ENCODE results near the gene COL4A6. TPM values are rescaled to one million over a fixed set of nuclear protein-coding genes. Genes with fewer than 3 reads are reported as not detected.

Gene COL4A6
- total RNA-seq, 1 experiment from 2014 or later, result 0.28 TPM

DNA sequence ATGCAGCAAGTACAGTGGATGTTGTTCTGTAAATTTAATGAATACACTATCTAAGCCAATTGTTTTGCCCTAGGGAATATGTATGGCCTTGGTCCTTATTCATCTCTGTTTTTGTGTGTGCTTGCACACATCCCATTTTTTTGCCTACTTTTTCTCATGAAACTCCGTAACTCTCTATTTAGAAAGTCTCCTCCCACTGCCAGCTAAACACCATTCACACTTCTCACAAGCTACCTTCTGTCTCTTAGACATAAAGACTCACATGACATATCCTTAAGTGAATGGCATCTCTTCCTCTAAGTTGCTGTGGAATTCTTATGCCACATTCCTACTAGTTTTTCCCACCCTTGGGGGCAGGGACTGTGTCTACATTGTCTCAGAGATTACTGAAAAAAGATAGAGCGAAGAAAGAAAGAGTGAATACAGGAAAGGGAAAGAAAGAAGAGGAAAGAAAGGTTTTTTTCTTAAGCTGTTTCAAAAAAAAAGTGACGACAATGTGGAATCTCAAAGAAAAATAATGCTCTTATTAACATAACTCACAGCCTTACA is 229.1 kb downstream of the COL4A6 start:
- ChIA-PET CTCF (no interaction called here), POLR2A (no interaction called here)
- intact Hi-C loops (cut with micrococcal nuclease; ENCODE audit: unreplicated experiment), result no loop called here
- Histone ChIP-seq H3K36me3 (ENCODE audit: control insufficient read depth, insufficient read depth, low read length) (no peaks in the 10 kb centered on the region), H3K4me3 (ENCODE audit: low read depth in 2 of 2, low read length in 2 of 2) (no peak overlapping the region), H3K27me3 (ENCODE audit: control insufficient read depth, insufficient read depth, low read length) (0 out of 2 replicates have a peak, but pooled peaks cover under 1% of the 10 kb centered on the region), H3K4me1 (ENCODE audit: control insufficient read depth, insufficient read depth, low read length) (no peaks in the 10 kb centered on the region), H3K27ac (ENCODE audit: low read length) (no peak overlapping the region), H3K9me3 (ENCODE audit: control insufficient read depth, insufficient read depth, low read depth, low read length) (no peaks in the 10 kb centered on the region)
- in situ Hi-C loops (cut with HindIII; ENCODE audit: low pct_unique_long_range_greater_than_20kb, low sequenced_read_pairs), result no loop called here
- DNase-seq (ENCODE audit: low read depth, low spot score) (no peak), ATAC-seq (no peak)
- TF ChIP-seq CTCF (IDR thresholded peaks at IDR 0.05) (no peak), POLR2AphosphoS5 (IDR thresholded peaks at IDR 0.05; ENCODE audit: low read depth, low read length) (no peak), TCF7L2 (IDR thresholded peaks at IDR 0.05; ENCODE audit: low read depth, low read length) (no peak), SIN3A (IDR thresholded peaks at IDR 0.05; ENCODE audit: borderline replicate concordance, insufficient read depth, low read depth, low read length) (no peak)
- TF ChIP-seq, protein P1, sequence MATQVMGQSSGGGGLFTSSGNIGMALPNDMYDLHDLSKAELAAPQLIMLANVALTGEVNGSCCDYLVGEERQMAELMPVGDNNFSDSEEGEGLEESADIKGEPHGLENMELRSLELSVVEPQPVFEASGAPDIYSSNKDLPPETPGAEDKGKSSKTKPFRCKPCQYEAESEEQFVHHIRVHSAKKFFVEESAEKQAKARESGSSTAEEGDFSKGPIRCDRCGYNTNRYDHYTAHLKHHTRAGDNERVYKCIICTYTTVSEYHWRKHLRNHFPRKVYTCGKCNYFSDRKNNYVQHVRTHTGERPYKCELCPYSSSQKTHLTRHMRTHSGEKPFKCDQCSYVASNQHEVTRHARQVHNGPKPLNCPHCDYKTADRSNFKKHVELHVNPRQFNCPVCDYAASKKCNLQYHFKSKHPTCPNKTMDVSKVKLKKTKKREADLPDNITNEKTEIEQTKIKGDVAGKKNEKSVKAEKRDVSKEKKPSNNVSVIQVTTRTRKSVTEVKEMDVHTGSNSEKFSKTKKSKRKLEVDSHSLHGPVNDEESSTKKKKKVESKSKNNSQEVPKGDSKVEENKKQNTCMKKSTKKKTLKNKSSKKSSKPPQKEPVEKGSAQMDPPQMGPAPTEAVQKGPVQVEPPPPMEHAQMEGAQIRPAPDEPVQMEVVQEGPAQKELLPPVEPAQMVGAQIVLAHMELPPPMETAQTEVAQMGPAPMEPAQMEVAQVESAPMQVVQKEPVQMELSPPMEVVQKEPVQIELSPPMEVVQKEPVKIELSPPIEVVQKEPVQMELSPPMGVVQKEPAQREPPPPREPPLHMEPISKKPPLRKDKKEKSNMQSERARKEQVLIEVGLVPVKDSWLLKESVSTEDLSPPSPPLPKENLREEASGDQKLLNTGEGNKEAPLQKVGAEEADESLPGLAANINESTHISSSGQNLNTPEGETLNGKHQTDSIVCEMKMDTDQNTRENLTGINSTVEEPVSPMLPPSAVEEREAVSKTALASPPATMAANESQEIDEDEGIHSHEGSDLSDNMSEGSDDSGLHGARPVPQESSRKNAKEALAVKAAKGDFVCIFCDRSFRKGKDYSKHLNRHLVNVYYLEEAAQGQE (IDR thresholded peaks at IDR 0.05; ENCODE audit: insufficient read depth in 1 of 2, low read depth in 2 of 2, low read length in 1 of 2), result no peak
- no TSS peak for BruUV-seq (replicated peaks)

DNA sequence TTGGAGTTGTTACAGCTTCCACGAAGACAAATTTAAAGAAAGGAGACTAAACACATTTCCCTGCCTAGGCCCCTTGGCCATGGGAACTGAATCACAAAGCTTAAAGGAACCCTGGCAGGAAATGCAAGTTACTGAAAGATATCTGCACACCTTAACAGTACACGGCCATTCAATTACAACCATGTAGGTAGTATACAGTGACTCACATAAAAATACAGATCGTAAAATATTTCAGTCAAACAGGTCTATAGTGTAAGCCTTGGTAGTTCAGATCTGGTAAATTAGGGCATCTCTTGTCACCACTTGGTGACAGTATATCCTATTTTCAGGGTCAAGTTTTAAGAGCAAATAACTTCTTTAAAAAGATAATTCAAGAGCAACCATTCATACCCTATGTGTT is 234.7 kb downstream of the COL4A6 start:
- intact Hi-C loops (cut with micrococcal nuclease; ENCODE audit: unreplicated experiment), result no loop called here
- DNase-seq (ENCODE audit: low read depth, low spot score) (no peak), ATAC-seq (no peak)
- Histone ChIP-seq H3K36me3 (ENCODE audit: control insufficient read depth, insufficient read depth, low read length) (no peaks in the 10 kb centered on the region), H3K9me3 (ENCODE audit: control insufficient read depth, insufficient read depth, low read depth, low read length) (no peaks in the 10 kb centered on the region), H3K27ac (ENCODE audit: low read length) (no peak overlapping the region), H3K4me3 (ENCODE audit: low read depth in 2 of 2, low read length in 2 of 2) (no peak overlapping the region), H3K27me3 (ENCODE audit: control insufficient read depth, insufficient read depth, low read length) (0 out of 2 replicates have a peak, but pooled peaks cover 3% of the 10 kb centered on the region), H3K4me1 (ENCODE audit: control insufficient read depth, insufficient read depth, low read length) (no peaks in the 10 kb centered on the region; the same call in 1 of the 2 replicates)
- no TSS peak for BruUV-seq (replicated peaks)
- CTCF ChIA-PET, result no interaction called here
- POLR2A ChIA-PET, result no interaction called here
- in situ Hi-C loops (cut with HindIII; ENCODE audit: low pct_unique_long_range_greater_than_20kb, low sequenced_read_pairs), result no loop called here
- TF ChIP-seq TCF7L2 (IDR thresholded peaks at IDR 0.05; ENCODE audit: low read depth, low read length) (no peak), POLR2AphosphoS5 (IDR thresholded peaks at IDR 0.05; ENCODE audit: low read depth, low read length) (no peak), CTCF (IDR thresholded peaks at IDR 0.05) (no peak), SIN3A (IDR thresholded peaks at IDR 0.05; ENCODE audit: borderline replicate concordance, insufficient read depth, low read depth, low read length) (no peak)
- TF ChIP-seq, protein P1 (IDR thresholded peaks at IDR 0.05; ENCODE audit: insufficient read depth in 1 of 2, low read depth in 2 of 2, low read length in 1 of 2), result no peak
